ENCODE data around the gene ANAPC10.

ANAPC10 gene

GRCh38 chr4:144962300-144962699 is 135.7 kb downstream of the ANAPC10 start:
- no peak for TF ChIP-seq CTCF (conservative IDR thresholded peaks at IDR 0.05; ENCODE audit: low read depth, low read length)
- no peak for DNase-seq (ENCODE audit: low read depth)
- H3K4me3 ChIP-seq (ENCODE audit: low read length) = no peak overlapping the region

GRCh38 chr4:144955104-144955503 is 142.9 kb downstream of the ANAPC10 start:
- no peak overlapping the region for H3K4me3 ChIP-seq (ENCODE audit: low read length)
- no peak for DNase-seq (ENCODE audit: low read depth)
- no peak for TF ChIP-seq CTCF (conservative IDR thresholded peaks at IDR 0.05; ENCODE audit: low read depth, low read length)

GRCh38 chr4:144954230-144954629 is 143.8 kb downstream of the ANAPC10 start:
- no peak overlapping the region for H3K4me3 ChIP-seq (ENCODE audit: low read length)
- TF ChIP-seq CTCF (conservative IDR thresholded peaks at IDR 0.05; ENCODE audit: low read depth, low read length) = no peak

GRCh38 chr4:144948421-144948820 is 149.6 kb downstream of the ANAPC10 start:
- no peak for TF ChIP-seq CTCF (conservative IDR thresholded peaks at IDR 0.05; ENCODE audit: low read depth, low read length)
- DNase-seq (ENCODE audit: low read depth) = peak; percentile 72
- H3K4me3 ChIP-seq (ENCODE audit: low read length) = peak overlapping the region; percentile 18

More at GRCh38 chr4:144954230-144954629, 143.8 kb downstream of the ANAPC10 start:
- DNase-seq (ENCODE audit: low read depth) = no peak

GRCh38 chr4:144948009-144948408 is 150.0 kb downstream of the ANAPC10 start:
- DNase-seq (ENCODE audit: low read depth) = peak; percentile 75
- H3K4me3 ChIP-seq (ENCODE audit: low read length) = peak overlapping the region; percentile 18
- TF ChIP-seq CTCF (conservative IDR thresholded peaks at IDR 0.05; ENCODE audit: low read depth, low read length) = no peak
